Motor neuron (in vitro differentiated cells): ENCODE results near the gene OPCML. TPM values are rescaled to one million over a fixed set of nuclear protein-coding genes. Genes with fewer than 3 reads are reported as not detected.
A peak's percentile ranks its signal among the peaks of the same experiment; 100 is the strongest.

Source experiments
- ATAC-seq, 8 experiments: fragments of 200-7000 bp; cut with Tn5 transposase; replicated peaks in 6 of 8; 2 replicates each; pipeline ENCODE4 v1.8.0; 2021; ENCODE audit warnings: mild to moderate bottlenecking in 8 of 8, moderate library complexity in 8 of 8
- H3K27ac ChIP-seq, 2 donors: fragments of 250-450 bp; sonication (Bioruptor Pico); 2 replicates each; pipeline ENCODE4 v1.9.0; 2021; ENCODE audit warnings: antibody characterized with exemption in 2 of 2, mild to moderate bottlenecking in 2 of 2, moderate library complexity in 1 of 2
- H3K4me1 ChIP-seq, 2 donors: fragments of 250-450 bp; sonication (Bioruptor Pico); replicated peaks in 1 of 2; 2 replicates each; pipeline ENCODE4 v1.6.1; 2021; ENCODE audit warnings: antibody characterized with exemption in 2 of 2, mild to moderate bottlenecking in 2 of 2, moderate library complexity in 1 of 2
- H3K4me3 ChIP-seq, 5 donors: fragments of 250-450 bp; sonication (Bioruptor Pico); 2 replicates each; pipeline ENCODE4 v1.9.0; 2021; ENCODE audit warnings: antibody characterized with exemption in 5 of 5, mild to moderate bottlenecking in 5 of 5, moderate library complexity in 4 of 5
- WGBS, 10 experiments: fragments of 450-650 bp; shearing (Covaris generic); methylation state at CpG; one replicate each; pipeline ENCODE4 v1.0.0; 2022; 5-methylcytosine and 5-hydroxymethylcytosine counted together
- in situ Hi-C, 9 experiments: fragments of 400-800 bp; cut with MboI; loops; one replicate each; pipeline ENCODE4 v1.15.0; 2021; ENCODE audit warnings: low sequenced_read_pairs in 9 of 9, low pct_unique_long_range_greater_than_20kb in 2 of 9; ENCODE audit not compliant: unreplicated experiment in 9 of 9
- total RNA-seq, 8 experiments: library from RNA; unstranded; fragments of 300-600 nt; gene quantifications; 2 replicates each; pipeline versions ENCODE4 v1.2.3 to v1.2.4, GENCODE V29; 2022

Gene OPCML
- total RNA-seq, 8 experiments from 2014 or later: 0.40 to 20.1 (median 7.2) TPM

- Histone ChIP-seq H3K27ac (no peak overlapping the region), H3K4me1 (peaks cover 10 to 22% of the 10 kb centered on the region in 2 donors), H3K4me3 (no peak overlapping the region)
- WGBS, 10 experiments: 50 to 94% (median 83%) methylated on average over 1 to 2 of the region's 2 CpGs; no CpG with 5 or more reads in 3 of the 10 experiments
- ATAC-seq: no peak
- in situ Hi-C loops: no loop called here
Observed at GRCh38 chr11:132607575-132607974, 924.7 kb downstream of the OPCML start.

- WGBS, 10 experiments: 28 to 88% (median 60%) methylated on average over 1 to 7 of the region's 9 CpGs; no CpG with 5 or more reads in 1 of the 10 experiments
- no peak overlapping the region for H3K4me3 ChIP-seq
- in situ Hi-C loops: no loop called here
- peak in 4 of 8 experiments; percentile 35 to 48 (median 42) for ATAC-seq
- H3K27ac ChIP-seq: no peak overlapping the region
- peaks cover 10 to 29% of the 10 kb centered on the region in 2 donors for H3K4me1 ChIP-seq
Observed at GRCh38 chr11:132605825-132606570, 926.3 kb downstream of the OPCML start.

- in situ Hi-C loops: no loop called here
Observed at GRCh38 chr11:132604431-132604830, 927.9 kb downstream of the OPCML start.

GRCh38 chr11:132601875-132602274 lies 930.4 kb downstream of the OPCML start:
- H3K4me1 ChIP-seq: peaks cover 13 to 33% of the 10 kb centered on the region in 2 donors
- in situ Hi-C loops: no loop called here
- H3K27ac ChIP-seq: no peak overlapping the region
- no peak overlapping the region for H3K4me3 ChIP-seq
- 20 to 100% (median 70%) methylated on average over 1 to 2 of the region's 2 CpGs; no CpG with 5 or more reads in 5 of the 10 experiments for WGBS, 10 experiments
- peak in 7 of 8 experiments; percentile 18 to 75 (median 51) for ATAC-seq

More at GRCh38 chr11:132604431-132604830, 927.9 kb downstream of the OPCML start:
- Histone ChIP-seq H3K4me3 (no peak overlapping the region), H3K27ac (no peak overlapping the region), H3K4me1 (peaks cover 10 to 28% of the 10 kb centered on the region in 2 donors)
- WGBS, 10 experiments: 7 to 100% (median 82%) methylated on average over 1 to 2 of the region's 2 CpGs; no CpG with 5 or more reads in 2 of the 10 experiments
- no peak for ATAC-seq

- H3K4me3 ChIP-seq: no peak overlapping the region
- no peak overlapping the region for H3K27ac ChIP-seq
- ATAC-seq: peak in 5 of 8 experiments; percentile 23 to 71 (median 37)
- 40 to 100% (median 80%) methylated on average over 1 of the region's 1 CpG; no CpG with 5 or more reads in 7 of the 10 experiments for WGBS, 10 experiments
- in situ Hi-C loops: no loop called here
- peaks cover 3 to 5% of the 10 kb centered on the region in 2 donors for H3K4me1 ChIP-seq
Observed at GRCh38 chr11:132595711-132596134, 936.6 kb downstream of the OPCML start.

GRCh38 chr11:132595246-132595645 lies 937.1 kb downstream of the OPCML start:
- ATAC-seq: no peak
- H3K27ac ChIP-seq: no peak overlapping the region
- peaks cover 3 to 5% of the 10 kb centered on the region in 2 donors for H3K4me1 ChIP-seq
- 0 to 86% (median 62%) methylated on average over 1 of the region's 1 CpG; no CpG with 5 or more reads in 2 of the 10 experiments for WGBS, 10 experiments
- in situ Hi-C loops: no loop called here
- no peak overlapping the region for H3K4me3 ChIP-seq

GRCh38 chr11:132590986-132591385 lies 941.3 kb downstream of the OPCML start:
- WGBS, 10 experiments: 54 to 100% (median 90%) methylated on average over 1 to 5 of the region's 5 CpGs; no CpG with 5 or more reads in 1 of the 10 experiments
- Histone ChIP-seq H3K27ac (no peak overlapping the region), H3K4me3 (no peak overlapping the region), H3K4me1 (no peaks in the 10 kb centered on the region)
- no peak for ATAC-seq
- in situ Hi-C loops: no loop called here

GRCh38 chr11:132590554-132590953 lies 941.7 kb downstream of the OPCML start:
- Histone ChIP-seq H3K4me1 (no peaks in the 10 kb centered on the region), H3K27ac (no peak overlapping the region), H3K4me3 (no peak overlapping the region)
- in situ Hi-C loops: no loop called here
- ATAC-seq: peak in 1 of 8 experiments; percentile 54
- WGBS, 10 experiments: 65 to 100% (median 81%) methylated on average over 2 to 7 of the region's 7 CpGs; no CpG with 5 or more reads in 1 of the 10 experiments

GRCh38 chr11:132589791-132590190 lies 942.5 kb downstream of the OPCML start:
- in situ Hi-C loops: no loop called here
- no peak overlapping the region for H3K4me3 ChIP-seq
- no peaks in the 10 kb centered on the region for H3K4me1 ChIP-seq
- no peak overlapping the region for H3K27ac ChIP-seq
- ATAC-seq: peak in 2 of 8 experiments; percentile 42 to 64
- 33 to 92% (median 86%) methylated on average over 1 of the region's 1 CpG; no CpG with 5 or more reads in 5 of the 10 experiments for WGBS, 10 experiments

GRCh38 chr11:132588366-132588765 lies 943.9 kb downstream of the OPCML start:
- ATAC-seq: peak in 1 of 8 experiments; percentile 22
- in situ Hi-C loops: no loop called here
- no peak overlapping the region for H3K27ac ChIP-seq
- no peaks in the 10 kb centered on the region for H3K4me1 ChIP-seq
- H3K4me3 ChIP-seq: no peak overlapping the region

GRCh38 chr11:132587716-132588115 lies 944.6 kb downstream of the OPCML start:
- no peak overlapping the region for H3K27ac ChIP-seq
- in situ Hi-C loops: no loop called here
- no peak overlapping the region for H3K4me3 ChIP-seq
- no peak for ATAC-seq
- 100% methylated on average over 2 of the region's 2 CpGs; no CpG with 5 or more reads in 8 of the 10 experiments for WGBS, 10 experiments
- no peaks in the 10 kb centered on the region for H3K4me1 ChIP-seq

GRCh38 chr11:132586801-132587200 lies 945.5 kb downstream of the OPCML start:
- Histone ChIP-seq H3K27ac (no peak overlapping the region), H3K4me1 (no peaks in the 10 kb centered on the region), H3K4me3 (no peak overlapping the region)
- in situ Hi-C loops: no loop called here
- WGBS, 10 experiments: 0 to 100% (median 53%) methylated on average over 1 to 2 of the region's 2 CpGs; no CpG with 5 or more reads in 6 of the 10 experiments
- ATAC-seq: peak in 3 of 8 experiments; percentile 48 to 87 (median 77)

GRCh38 chr11:132579634-132580327 lies 952.5 kb downstream of the OPCML start:
- ATAC-seq: peak in 4 of 8 experiments; percentile 23 to 42 (median 30)
- H3K4me1 ChIP-seq: peaks cover 17 to 29% of the 10 kb centered on the region in 2 donors
- H3K27ac ChIP-seq: no peak overlapping the region
- 64 to 97% (median 83%) methylated on average over 1 to 10 of the region's 10 CpGs for WGBS, 10 experiments
- no peak overlapping the region for H3K4me3 ChIP-seq
- in situ Hi-C loops: no loop called here
